IPS-NIHi11 (cell line): ENCODE measurements around the gene SNX27.
"Not testable (repeated sequence)": the region's sequence is repeated elsewhere in the genome, so short reads cannot be mapped to it uniquely, and the experiment has no call there.

ENCODE experiments used
- DNase-seq: peaks from one replicate; pipeline ENCODE4 v3.0.0; 2012; ENCODE audit warnings: mixed read lengths, low spot score

SNX27 gene

DNA sequence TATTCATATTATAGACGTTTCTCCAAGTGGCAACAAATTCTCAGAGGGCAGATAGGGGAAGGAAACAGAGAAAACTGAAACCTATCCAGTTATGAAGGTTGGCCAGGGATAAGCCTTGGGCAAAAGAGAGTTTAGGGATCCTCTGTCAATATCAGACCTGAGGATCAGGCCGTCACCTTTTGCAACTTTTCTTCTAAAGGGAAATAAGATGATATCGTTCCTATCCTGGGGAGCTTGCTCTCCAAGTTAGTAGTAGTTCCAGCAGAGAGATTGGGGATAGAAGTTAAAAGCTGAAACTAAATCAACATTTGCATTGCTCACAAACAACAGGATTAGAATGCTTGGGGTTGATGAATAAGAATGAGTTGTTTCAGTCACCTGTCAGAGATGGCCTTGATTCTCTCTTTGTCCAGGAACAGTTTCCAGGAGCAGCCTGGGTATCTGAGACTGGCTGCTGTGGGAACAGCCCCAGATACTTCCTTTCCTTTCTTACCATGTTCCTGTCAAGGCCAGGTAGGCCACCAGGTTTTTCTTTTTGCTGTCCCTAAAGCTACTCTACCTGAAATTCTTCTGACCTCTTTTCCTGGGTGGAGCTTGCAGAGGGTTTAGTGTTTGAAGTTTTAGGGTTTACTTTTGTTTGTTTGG, 112.0 kb downstream of the SNX27 start:
- no peak for DNase-seq

DNA sequence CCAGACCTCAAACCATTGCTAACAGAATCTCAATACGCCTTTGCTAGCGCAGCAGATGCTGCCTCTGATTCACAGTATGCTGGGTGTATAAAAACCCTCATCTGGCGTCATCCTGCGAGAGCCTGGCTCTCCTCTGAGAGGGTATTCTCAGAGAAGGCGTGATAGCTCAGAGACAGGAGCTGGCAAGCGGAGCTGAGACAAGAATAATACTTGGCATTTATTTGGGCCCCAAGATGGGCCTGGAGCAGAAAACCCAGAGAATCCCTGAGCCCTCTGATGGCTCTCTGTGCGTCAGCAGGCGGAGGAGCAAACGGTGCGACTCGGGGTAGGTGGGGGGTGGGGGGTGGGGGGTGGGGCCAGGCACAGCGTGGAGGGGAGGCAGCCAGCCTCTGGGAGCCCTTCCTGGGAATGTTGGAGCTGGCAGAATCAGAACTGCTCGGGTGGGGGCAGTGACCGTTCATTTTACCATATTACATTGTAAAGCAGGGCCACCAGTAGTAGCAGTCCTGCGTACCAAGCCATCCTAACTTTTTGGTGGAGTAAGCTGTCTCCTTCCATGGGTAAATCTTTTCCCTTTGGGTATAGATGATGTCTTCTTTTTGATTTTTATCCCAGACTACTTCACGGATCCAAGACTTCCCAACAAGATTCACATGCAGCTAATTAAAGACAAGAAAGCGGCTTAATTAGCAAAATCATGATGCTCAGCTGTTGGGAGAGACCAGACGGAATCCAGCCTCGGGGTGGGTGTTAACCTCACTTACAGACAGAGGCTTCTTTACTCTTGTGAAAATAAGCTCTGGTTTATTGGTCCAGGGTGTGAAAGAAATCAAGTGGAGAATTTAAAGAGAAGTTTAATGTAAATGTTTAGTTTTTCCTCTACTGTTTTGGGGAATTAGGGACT, 116.6 kb downstream of the SNX27 start:
- DNase-seq = no peak

- DNase-seq = no peak
Observed at GRCh38 chr1:151729157-151729965, 117.5 kb downstream of the SNX27 start.

DNA sequence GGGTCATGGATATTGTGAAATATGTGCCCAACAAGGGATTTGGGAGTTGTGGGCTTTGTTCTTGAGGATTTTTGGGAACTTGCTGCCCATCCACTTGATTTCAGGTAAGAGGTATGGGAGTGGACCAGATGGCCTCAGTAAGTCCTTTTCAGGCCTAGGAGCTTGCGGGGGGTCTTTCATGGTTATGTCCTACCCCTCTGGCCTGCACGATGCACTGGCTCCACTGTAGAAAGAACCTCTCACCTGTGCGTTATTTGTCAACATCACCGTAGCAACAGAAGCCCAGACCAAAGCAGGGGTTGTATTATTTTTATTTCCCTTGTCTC, 118.1 kb downstream of the SNX27 start:
- no peak for DNase-seq

DNA sequence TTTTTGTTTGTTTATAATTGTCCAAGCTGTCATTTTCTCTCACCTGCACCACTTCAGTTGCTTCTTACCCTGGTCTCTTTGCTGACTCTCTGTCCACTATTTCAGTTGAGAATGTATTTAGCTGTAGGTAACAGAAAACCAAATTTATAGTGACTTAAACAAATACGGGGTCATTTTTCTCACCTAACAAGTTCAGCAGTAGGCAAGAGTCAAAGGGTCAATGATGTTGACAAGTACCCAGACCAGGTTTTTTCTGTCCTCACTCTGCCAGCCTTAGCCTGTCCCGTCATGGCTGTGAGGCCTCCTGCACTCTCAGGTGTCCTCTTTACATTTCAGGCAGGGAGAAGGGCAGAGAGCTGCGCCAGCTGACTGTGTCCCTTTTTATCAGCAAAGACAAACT, 121.3 kb downstream of the SNX27 start:
- DNase-seq = no peak

DNA sequence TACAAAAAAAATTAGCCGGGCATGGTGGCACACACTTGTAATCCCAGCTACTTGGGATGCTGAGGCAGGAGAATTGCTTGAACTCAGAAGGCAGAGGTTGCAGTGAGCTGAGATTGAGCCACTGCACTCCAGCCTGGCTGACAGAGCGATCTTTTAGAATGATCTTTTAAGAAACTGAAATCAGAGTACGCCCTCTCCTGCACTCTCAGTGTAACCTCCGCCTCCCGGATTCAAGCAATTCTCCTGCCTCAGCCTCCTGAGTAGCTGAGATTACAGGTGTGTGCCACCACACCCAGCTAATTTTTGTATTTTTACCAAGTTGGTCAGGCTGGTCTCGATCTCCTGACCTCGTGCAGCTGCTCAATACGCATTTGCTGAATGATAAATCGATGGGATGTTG, 122.1 kb downstream of the SNX27 start:
- DNase-seq = not testable (repeated sequence)

- no peak for DNase-seq
Observed at GRCh38 chr1:151737026-151737425, 125.2 kb downstream of the SNX27 start.

DNA sequence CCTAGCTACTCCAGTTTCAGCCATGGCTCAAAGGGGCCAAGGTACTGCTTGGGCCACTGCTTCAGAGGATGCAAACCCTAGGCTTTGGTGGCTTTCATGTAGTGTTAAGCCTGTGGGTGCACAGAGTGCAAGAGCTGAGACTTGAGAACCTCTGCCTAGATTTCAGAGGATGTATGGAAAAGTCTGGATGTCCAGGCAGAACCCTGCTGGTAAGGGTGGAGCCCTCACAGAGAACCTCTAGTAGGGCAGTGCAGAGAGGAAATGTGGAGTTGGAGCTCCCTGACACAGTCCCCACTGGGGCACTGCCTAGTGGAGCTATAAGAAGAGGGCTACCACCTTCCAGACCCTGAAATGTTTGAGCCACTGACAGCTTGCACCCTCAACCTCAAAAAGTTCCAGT, 125.6 kb downstream of the SNX27 start:
- DNase-seq = no peak

DNA sequence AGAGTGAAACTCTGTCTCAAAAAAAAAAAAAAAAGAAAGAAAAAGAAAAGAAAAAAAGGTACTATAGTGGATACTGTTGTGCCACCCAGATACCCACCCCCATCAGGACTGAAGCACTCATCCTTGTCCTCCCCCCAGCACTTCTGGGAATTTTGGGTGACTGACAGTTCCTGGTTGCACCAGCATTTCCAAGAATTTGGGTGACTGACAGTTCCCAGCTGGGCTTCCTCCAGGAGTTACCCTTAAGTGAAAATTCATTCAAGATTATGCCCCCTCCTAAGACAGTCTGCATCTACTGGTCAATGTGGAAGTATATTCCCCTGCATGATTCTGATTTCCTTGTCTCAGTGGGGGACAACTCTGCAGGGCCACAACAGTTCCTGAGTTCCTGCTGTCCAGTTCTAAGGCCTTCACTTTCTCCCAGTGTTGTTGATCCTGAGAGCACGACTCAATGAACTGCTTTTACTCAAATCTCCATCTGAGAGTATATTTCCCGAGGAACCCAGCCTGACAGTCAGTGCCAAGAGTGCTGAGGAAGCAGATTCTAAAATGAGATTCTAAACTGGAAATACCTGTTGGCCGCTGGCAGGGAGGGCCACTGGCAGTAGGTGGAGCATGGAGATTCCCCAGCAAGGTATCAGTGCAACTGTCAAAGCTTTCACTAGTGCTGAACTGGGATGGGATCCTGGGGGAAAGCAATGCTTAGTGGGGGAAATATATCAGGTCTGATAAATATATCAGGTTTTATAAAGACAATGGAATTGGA, 127.9 kb downstream of the SNX27 start:
- DNase-seq = peak; percentile 51

- no peak for DNase-seq
Observed at GRCh38 chr1:151741516-151741915, 129.7 kb downstream of the SNX27 start.
